Panc1 (cell line): Measurements from ENCODE around the gene BRICD5.

Source experiments
- CTCF ChIP-seq: fragments of 450-650 bp; IDR thresholded peaks from 2 replicates; pipeline ENCODE4 v1.5.1; 2017; ENCODE audit warnings: mild to moderate bottlenecking
- POLR2AphosphoS5 ChIP-seq: IDR thresholded peaks from 2 replicates; pipeline ENCODE4 v1.6.1; 2012; ENCODE audit warnings: mild to moderate bottlenecking, low read depth, low read length, moderate library complexity
- REST ChIP-seq, 2 experiments: IDR thresholded peaks; 2 replicates each; pipeline ENCODE4 v1.6.1; 2011 to 2012; ENCODE audit warnings: low read depth in 2 of 2, control low read depth in 1 of 2, low read length in 1 of 2, mild to moderate bottlenecking in 1 of 2, moderate library complexity in 1 of 2; ENCODE audit not compliant: insufficient read depth in 1 of 2

GRCh38 chr16:2191446-2191706, 19.3 kb downstream of the BRICD5 start:
- TF ChIP-seq CTCF (no peak), POLR2AphosphoS5 (no peak), REST (IDR thresholded peaks at IDR 0.05; ENCODE audit: insufficient read depth in 1 of 2, low read depth in 2 of 2, low read length in 1 of 2) (no peak)
